HG02943 (cell line): ENCODE results near the gene EXOC6B.
"Not testable (repeated sequence)": the region's sequence is repeated elsewhere in the genome, so short reads cannot be mapped to it uniquely, and the experiment has no call there.

Experiments
- ATAC-seq: cut with Tn5 transposase; IDR thresholded peaks from one replicate; pipeline ENCODE4 v1.9.1; 2021; ENCODE audit warnings: mild to moderate bottlenecking, low read depth, moderate library complexity; ENCODE audit not compliant: unreplicated experiment

EXOC6B gene

GRCh38 chr2:72627083-72627482 is 198.8 kb downstream of the EXOC6B start:
- no peak for ATAC-seq

GRCh38 chr2:72625366-72625765 is 200.5 kb downstream of the EXOC6B start:
- ATAC-seq = no peak

GRCh38 chr2:72623481-72623880 is 202.4 kb downstream of the EXOC6B start:
- ATAC-seq = no peak

- no peak for ATAC-seq
Measured at GRCh38 chr2:72619626-72620025, 206.2 kb downstream of the EXOC6B start.

- ATAC-seq = no peak
Measured at GRCh38 chr2:72613931-72614330, 211.9 kb downstream of the EXOC6B start.

GRCh38 chr2:72612614-72613160 is 213.1 kb downstream of the EXOC6B start:
- ATAC-seq = no peak

- no peak for ATAC-seq
Measured at GRCh38 chr2:72607189-72607588, 218.6 kb downstream of the EXOC6B start.

- no peak for ATAC-seq
Measured at GRCh38 chr2:72605836-72606442, 219.9 kb downstream of the EXOC6B start.

- ATAC-seq = no peak
Measured at GRCh38 chr2:72604468-72604867, 221.4 kb downstream of the EXOC6B start.

GRCh38 chr2:72603481-72603880 is 222.4 kb downstream of the EXOC6B start:
- ATAC-seq = no peak

GRCh38 chr2:72602711-72603110 is 223.1 kb downstream of the EXOC6B start:
- no peak for ATAC-seq

GRCh38 chr2:72602095-72602494 is 223.7 kb downstream of the EXOC6B start:
- no peak for ATAC-seq

- not testable (repeated sequence) for ATAC-seq
Measured at GRCh38 chr2:72583836-72584235, 242.0 kb downstream of the EXOC6B start.

- no peak for ATAC-seq
Measured at GRCh38 chr2:72583376-72583775, 242.5 kb downstream of the EXOC6B start.

- ATAC-seq = no peak
Measured at GRCh38 chr2:72581560-72582181, 244.2 kb downstream of the EXOC6B start.

GRCh38 chr2:72579591-72580180 is 246.1 kb downstream of the EXOC6B start:
- ATAC-seq = no peak

- ATAC-seq = no peak
Measured at GRCh38 chr2:72576861-72577260, 249.0 kb downstream of the EXOC6B start.

GRCh38 chr2:72576459-72576858 is 249.4 kb downstream of the EXOC6B start:
- ATAC-seq = no peak

- no peak for ATAC-seq
Measured at GRCh38 chr2:72574886-72575285, 250.9 kb downstream of the EXOC6B start.

- ATAC-seq = no peak
Measured at GRCh38 chr2:72573232-72573631, 252.6 kb downstream of the EXOC6B start.

GRCh38 chr2:72572501-72572900 is 253.3 kb downstream of the EXOC6B start:
- ATAC-seq = no peak

GRCh38 chr2:72570413-72570812 is 255.4 kb downstream of the EXOC6B start:
- ATAC-seq = no peak
